T-helper 22 cell (primary cell): ENCODE measurements around the gene TXNDC5.
A peak's percentile ranks its signal among the peaks of the same experiment; 100 is the strongest.
"Not testable (repeated sequence)": the region's sequence is repeated elsewhere in the genome, so short reads cannot be mapped to it uniquely, and the experiment has no call there.

ENCODE experiments used
- DNase-seq: peaks from one replicate; pipeline ENCODE4 v3.0.0-alpha.2; 2020; ENCODE audit warnings: low read depth

TXNDC5 gene

GRCh38 chr6:7914311-7914710, 3.7 kb upstream of the TXNDC5 start:
- no peak for DNase-seq

- DNase-seq = no peak
These were observed 2.3 kb upstream of the TXNDC5 start for GRCh38 chr6:7912736-7913517.

DNA sequence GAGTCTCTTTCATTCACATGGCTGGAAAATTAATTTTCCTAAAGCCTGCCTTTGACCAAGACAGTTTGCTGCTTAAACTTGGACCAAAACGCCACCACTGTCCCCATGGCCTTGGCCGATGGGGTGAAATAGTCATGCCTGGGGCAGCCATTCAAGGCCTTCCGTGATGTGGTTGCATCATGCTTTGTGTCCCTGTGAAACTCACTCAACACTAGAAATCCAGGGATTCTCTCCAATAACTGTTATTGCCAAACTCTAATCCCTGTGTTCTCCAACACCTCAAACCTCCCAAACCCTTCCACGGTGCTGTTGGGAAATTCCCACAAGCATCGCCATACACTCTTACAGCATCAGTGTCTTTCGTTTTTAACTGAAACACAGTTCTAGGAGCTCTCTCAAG, 1.4 kb upstream of the TXNDC5 start:
- no peak for DNase-seq

DNA sequence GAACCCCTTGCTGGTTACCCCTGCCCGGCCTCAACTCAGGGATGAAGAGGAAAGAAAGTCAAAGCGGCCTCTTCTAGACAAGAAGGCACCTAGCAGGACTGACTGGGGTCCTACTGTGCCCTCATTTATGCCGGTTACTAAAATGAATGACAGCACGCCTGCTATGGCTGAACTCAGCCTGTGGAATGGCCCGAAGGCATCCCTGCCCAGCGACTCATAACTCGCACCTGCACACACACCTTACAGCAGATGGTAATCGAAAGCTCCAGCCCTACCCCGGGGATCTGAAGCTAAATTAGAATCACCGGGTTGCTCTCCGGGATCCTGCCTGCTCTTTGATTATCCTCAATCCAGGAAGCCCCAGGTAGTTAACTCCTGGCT, 747 bp upstream of the TXNDC5 start:
- DNase-seq = no peak

GRCh38 chr6:7910298-7910653, 312 bp downstream of the TXNDC5 start:
- DNase-seq = no peak

DNA sequence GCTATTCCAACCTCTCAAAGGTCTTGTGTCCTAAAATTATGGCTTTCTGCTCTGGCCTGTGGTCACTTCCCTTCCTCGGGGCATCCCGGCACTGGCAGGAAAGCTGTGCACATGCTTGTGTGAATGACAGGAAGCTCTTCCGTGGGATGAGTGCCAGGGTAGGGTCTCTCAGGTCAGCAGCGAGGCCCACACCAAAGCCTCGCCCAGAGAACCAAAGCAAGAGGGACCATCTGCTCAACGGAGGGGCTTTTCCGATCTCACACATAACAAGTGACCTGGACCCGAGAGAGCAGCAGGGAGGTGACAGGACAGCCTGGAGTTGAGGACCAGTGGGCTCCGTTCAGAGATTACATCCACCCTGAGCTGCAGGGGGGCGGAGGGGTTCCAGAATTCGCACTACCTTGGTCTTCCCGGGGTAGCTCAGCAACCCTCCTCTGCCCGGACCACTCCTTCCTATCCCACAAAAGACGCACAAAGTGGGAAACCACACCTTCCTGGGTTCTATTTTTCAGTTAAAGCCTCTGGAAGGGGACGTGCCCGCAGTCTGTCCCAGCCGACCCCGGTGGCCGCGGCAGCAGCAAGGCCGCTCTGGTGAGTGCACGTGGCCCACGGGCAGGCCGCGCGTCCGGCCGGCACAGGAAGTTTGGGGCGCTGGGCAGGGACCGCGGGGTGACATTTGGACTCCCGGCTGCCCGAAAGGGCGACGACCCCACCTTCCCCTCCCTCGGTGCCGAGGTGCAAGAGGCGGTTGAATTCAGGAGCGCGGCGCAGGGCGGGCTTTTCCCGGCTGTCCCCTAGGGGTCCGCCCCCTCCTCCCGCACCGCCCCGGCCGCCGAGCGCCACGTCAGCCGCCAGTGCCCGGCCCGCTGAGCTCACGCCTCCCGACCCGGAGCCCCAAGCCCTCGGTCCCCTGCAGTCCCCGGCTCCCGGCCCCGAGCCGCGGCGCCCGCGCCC, 988 bp downstream of the TXNDC5 start:
- peak; percentile 12 for DNase-seq

- DNase-seq = no peak
These were observed 3.4 kb downstream of the TXNDC5 start for GRCh38 chr6:7907159-7907558.

DNA sequence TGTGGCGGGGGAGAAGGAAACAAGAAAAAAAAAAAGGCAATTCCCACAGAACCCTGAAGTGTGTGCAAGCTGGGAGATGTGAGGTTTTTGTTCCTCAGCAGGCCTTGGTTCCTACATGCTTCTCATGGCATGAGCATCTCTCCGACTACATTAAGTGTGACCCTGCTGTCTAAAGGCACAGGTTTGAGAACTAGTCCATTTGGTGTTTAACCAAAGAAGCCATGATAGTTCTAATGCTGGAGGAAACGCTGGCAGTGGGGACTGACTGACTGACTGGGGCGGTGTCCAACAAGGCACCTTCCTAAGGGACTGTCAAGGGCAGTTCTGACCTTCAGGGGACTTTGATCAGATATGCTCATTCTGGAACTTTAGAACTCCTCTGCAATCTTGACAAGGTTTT, 3.8 kb downstream of the TXNDC5 start:
- no peak for DNase-seq

GRCh38 chr6:7905416-7905815, 5.2 kb downstream of the TXNDC5 start:
- DNase-seq = no peak

GRCh38 chr6:7904654-7905319, 5.8 kb downstream of the TXNDC5 start:
- DNase-seq = no peak

DNA sequence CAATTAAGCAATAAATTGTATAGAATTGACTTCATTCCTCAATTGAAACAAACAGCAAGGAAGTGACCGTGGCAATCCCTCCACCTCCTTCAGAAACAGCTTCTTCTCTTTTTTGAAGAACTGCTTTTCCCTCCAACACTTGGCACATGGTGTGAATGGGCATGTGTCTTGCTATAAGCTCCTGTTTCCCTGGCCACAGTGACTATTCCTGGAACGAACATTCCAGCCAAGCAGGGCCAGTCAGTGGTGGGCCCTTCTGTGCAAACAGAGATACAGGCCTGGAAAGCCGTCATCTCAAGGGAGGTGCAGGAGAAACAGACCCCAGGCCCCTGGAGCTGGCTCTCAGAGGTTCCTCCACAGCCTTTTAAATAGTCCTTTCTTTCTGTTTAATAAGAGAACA, 6.9 kb downstream of the TXNDC5 start:
- no peak for DNase-seq

DNA sequence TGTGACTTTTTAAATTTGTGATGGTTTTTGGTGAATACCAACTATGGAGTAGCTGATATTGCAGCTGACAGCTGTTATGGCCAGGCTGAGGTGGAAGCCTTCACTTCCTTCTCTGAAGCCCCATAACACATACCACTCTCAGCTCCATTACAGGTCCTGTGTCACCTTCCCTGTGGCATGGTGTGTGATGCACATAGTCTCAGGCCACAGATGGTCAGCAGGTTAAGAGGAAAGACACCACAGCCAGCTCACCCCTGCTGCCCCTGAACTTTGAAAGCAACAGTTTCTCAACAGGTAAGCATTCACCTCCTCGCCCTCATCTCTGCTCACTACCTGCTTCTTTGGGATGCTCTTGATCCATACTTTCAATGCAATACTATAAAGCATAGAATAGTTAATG, 7.7 kb downstream of the TXNDC5 start:
- no peak for DNase-seq

DNA sequence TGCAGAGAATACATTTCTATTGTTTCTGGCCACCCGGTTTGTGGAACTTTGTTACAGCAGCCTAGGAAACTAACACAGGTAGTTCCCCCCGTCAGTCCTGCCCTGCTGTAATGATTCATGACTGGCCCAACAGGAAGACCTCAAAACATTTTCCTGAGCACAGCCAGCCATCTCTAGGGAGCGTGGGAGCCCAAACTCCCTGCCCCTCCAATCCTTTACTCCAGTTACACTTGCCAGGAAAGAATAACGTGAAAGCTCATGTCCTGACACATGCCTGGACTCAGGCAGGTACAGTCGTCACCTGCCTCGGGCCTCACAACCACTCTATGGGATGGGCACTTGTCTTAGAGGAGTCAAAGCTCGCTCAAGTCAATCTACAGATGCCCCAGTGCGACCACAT, 8.4 kb downstream of the TXNDC5 start:
- DNase-seq = no peak

- no peak for DNase-seq
These were observed 8.8 kb downstream of the TXNDC5 start for GRCh38 chr6:7901780-7902179.

GRCh38 chr6:7901056-7901455, 9.5 kb downstream of the TXNDC5 start:
- no peak for DNase-seq

GRCh38 chr6:7900621-7901020, 10.0 kb downstream of the TXNDC5 start:
- DNase-seq = no peak

DNA sequence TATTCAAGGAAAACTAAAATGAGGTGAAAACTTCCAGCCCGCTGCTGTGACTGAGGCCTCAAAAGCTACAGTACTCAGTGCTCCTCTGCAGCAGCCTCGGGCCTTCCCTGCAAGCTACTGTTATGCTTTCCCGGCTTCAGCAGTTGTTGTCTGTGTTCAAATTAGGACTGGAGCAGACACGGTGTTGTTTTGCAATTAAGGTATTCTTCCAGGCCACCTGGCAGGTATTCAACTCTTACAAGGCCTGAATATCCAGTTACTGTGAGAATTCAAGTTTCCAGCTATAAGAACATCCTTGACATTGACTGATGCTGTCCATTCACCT, 10.7 kb downstream of the TXNDC5 start:
- DNase-seq = no peak

DNA sequence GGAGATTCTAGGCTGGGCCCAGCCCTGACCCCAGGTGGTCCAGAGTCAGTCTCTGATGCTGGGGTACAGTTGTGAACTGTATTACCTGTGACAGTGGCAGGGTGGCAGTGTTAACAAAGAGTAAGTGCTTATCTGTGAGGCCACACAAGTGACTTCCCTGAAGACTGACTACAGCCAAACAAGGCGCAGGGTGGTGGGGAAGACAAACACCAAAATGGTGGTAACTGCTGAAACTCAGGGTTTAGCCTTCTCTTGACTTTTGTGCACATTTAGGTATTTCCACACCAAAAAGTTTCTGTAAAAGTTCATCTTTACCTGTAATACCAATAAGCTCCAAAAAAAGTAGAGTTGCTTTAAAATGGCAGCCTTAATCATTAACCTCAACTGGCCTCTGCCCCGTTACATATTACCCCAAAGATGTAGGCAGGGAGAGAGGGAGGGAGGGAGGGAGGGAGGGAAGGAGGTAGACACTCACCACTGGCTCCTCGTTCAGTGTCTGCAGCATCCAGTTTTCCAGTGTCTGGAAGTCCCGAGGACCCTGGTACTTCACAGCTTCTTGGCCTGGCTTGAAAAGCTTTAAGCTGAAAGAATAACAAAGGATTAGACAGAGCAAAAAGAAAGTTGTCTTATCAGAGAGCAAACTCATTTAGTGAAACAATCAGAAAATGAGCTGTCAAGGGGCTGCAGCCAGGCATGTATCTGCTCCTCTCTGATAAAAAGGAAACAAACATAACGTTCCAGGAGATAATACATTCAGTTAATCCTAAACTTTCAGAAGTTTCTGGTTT, 11.3 kb downstream of the TXNDC5 start:
- no peak for DNase-seq

DNA sequence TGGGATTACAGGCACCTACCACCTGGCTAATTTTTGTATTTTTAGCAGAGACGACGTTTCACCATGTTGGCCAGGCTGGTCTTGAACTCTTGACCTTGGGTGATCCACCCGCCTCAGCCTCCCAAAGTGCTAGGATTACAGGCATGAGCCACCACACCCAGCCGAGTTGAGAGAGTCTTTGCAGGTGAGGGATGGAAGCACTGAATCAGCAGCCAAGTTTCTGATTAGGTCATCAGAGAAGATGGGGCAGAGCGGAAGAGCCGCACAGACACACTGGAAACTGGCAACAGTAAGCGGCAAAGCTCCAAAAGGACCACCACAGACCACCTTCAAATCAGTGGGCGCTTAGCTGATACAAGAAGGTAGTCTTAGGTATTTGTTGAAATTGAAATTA, 12.4 kb downstream of the TXNDC5 start:
- not testable (repeated sequence) for DNase-seq

- DNase-seq = no peak
These were observed 13.0 kb downstream of the TXNDC5 start for GRCh38 chr6:7897461-7898192.

- DNase-seq = no peak
These were observed 14.1 kb downstream of the TXNDC5 start for GRCh38 chr6:7896465-7896987.
